ENCODE data around the gene USP20. TPM values are rescaled to one million over a fixed set of nuclear protein-coding genes. Genes with fewer than 3 reads are reported as not detected.

Gene USP20
- total RNA-seq, 6 experiments from 2014 or later, result 24.1 to 35.4 (median 26.2) TPM

DNA sequence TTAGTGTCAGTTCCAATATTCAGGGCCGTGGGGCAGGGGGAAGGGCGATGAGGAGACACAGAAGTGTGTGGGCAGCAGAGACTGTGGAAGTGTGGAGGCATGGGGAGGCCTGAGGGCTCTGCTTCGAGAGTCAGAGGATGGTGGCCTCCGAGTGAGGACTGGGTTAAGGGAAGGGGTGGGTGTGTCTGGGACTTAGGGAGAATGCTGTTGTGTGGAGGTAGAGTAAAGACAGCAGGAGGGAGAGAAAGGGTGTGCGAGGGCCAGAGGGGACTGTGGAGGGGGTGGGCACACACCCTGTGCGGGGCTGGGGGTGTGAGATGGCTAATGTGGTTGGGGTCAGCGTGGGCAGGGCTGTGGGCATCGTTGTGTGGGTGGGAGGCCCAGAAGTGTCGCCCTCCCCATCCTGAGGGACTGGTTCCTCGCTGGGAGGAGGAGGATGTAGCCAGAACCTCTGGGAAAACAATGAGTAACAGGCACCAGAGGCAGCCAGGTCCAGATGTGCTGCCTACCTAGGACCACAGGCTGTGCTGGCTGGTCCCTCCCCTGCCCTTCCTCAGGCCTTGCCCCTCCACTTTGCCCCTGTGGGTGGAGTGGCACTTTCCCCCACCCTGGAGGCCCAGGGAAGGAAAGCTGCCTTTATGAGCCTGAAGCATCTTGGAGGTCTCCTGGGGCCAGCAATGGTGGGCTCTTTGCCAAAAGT is 4.2 kb downstream of the USP20 start:
- no peak for DNase-seq
- Mint-ChIP-seq H3K36me3 (ENCODE audit: low read depth) (peaks cover 5% of the 10 kb centered on the region), H3K27ac (peak overlapping the region; percentile 92), H3K9me3 (no peaks in the 10 kb centered on the region), H3K27me3 (ENCODE audit: insufficient read depth) (peaks cover 2% of the 10 kb centered on the region; the same call in 1 of the 2 replicates), H3K4me1 (ENCODE audit: low read depth) (peaks cover 40% of the 10 kb centered on the region), H3K4me3 (peak overlapping the region; percentile 74)
- TF ChIP-seq, protein P1, sequence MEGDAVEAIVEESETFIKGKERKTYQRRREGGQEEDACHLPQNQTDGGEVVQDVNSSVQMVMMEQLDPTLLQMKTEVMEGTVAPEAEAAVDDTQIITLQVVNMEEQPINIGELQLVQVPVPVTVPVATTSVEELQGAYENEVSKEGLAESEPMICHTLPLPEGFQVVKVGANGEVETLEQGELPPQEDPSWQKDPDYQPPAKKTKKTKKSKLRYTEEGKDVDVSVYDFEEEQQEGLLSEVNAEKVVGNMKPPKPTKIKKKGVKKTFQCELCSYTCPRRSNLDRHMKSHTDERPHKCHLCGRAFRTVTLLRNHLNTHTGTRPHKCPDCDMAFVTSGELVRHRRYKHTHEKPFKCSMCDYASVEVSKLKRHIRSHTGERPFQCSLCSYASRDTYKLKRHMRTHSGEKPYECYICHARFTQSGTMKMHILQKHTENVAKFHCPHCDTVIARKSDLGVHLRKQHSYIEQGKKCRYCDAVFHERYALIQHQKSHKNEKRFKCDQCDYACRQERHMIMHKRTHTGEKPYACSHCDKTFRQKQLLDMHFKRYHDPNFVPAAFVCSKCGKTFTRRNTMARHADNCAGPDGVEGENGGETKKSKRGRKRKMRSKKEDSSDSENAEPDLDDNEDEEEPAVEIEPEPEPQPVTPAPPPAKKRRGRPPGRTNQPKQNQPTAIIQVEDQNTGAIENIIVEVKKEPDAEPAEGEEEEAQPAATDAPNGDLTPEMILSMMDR (IDR thresholded peaks at IDR 0.05), result no peak

DNA sequence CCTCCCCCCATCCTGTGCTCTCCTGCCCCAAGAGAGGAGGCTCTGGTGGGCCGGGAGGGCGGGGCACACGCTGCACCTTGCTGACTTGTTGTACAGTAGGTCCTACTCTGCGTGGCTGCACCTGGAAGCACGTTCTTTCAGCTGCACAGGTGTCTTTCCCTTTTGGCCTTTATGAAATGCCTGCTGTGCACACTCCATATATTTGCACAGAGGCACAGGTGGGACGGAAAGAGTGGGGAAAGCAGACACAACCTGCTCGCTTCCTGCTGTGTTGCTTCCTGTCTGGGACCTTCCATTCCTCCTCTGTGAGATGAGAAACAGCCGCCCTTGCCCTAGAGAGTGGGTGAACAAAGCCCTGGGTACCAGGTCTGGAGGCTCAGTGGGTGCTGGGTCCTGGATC is 4.8 kb downstream of the USP20 start:
- Mint-ChIP-seq H3K9me3 (no peaks in the 10 kb centered on the region), H3K36me3 (ENCODE audit: low read depth) (peaks cover 2% of the 10 kb centered on the region), H3K4me3 (no peak overlapping the region), H3K4me1 (ENCODE audit: low read depth) (peaks cover 40% of the 10 kb centered on the region), H3K27me3 (ENCODE audit: insufficient read depth) (peaks cover 2% of the 10 kb centered on the region; the same call in 1 of the 2 replicates), H3K27ac (no peak overlapping the region)
- TF ChIP-seq, protein P1 (IDR thresholded peaks at IDR 0.05), result no peak
- no peak for DNase-seq

DNA sequence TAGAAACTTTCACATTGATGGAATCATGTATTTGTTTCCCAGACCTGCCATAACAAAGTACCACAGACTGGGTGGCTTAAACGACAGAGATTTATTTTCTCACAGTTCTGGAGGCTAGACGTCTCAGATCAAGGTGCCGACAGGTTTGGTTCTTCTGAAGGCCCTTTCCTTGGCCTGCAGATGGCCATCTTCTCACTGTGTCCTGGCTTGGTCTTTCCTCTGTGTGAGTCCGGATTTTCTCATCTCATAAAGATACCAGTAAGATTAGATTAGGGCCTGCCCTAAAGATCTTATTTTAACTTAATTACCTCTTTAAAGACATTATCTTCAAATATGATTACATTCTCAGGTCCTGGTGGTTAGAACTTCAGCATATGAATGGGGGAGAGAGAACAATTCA is 5.8 kb downstream of the USP20 start:
- no peaks in the 10 kb centered on the region for H3K9me3 Mint-ChIP-seq
- no peaks in the 10 kb centered on the region for H3K27me3 Mint-ChIP-seq (ENCODE audit: insufficient read depth)
- H3K36me3 Mint-ChIP-seq (ENCODE audit: low read depth), result no peaks in the 10 kb centered on the region
- H3K4me1 Mint-ChIP-seq (ENCODE audit: low read depth), result peaks cover 37% of the 10 kb centered on the region
- H3K4me3 Mint-ChIP-seq, result no peak overlapping the region
- DNase-seq, result no peak
- TF ChIP-seq, protein P1 (IDR thresholded peaks at IDR 0.05), result no peak
- no peak overlapping the region for H3K27ac Mint-ChIP-seq

DNA sequence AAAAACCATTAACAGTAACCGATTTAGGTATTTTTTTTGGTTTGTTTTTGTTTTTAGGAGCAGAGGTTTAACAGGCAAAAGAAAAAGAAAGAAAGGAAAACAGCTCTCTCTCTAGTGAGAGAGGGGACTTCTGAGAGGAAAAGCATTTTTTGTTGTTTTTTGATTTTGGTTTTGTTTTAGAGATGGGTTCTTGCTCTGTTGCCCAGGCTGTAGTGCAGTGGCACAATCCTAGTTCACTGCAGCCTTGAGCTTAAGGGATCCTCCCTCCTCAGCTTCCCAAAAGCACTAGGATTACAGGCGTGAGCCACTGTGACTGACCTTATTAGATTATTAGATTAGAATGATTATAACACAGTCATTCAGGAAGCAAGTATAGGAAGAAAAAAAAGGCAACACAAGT is 10.1 kb downstream of the USP20 start:
- Mint-ChIP-seq H3K9me3 (no peaks in the 10 kb centered on the region), H3K36me3 (ENCODE audit: low read depth) (0 out of 2 replicates have a peak, but pooled peaks cover 7% of the 10 kb centered on the region), H3K27ac (no peak overlapping the region), H3K4me3 (no peak overlapping the region), H3K27me3 (ENCODE audit: insufficient read depth) (no peaks in the 10 kb centered on the region), H3K4me1 (ENCODE audit: low read depth) (no peaks in the 10 kb centered on the region)
- TF ChIP-seq, protein P1 (IDR thresholded peaks at IDR 0.05), result no peak
- DNase-seq, result no peak

DNA sequence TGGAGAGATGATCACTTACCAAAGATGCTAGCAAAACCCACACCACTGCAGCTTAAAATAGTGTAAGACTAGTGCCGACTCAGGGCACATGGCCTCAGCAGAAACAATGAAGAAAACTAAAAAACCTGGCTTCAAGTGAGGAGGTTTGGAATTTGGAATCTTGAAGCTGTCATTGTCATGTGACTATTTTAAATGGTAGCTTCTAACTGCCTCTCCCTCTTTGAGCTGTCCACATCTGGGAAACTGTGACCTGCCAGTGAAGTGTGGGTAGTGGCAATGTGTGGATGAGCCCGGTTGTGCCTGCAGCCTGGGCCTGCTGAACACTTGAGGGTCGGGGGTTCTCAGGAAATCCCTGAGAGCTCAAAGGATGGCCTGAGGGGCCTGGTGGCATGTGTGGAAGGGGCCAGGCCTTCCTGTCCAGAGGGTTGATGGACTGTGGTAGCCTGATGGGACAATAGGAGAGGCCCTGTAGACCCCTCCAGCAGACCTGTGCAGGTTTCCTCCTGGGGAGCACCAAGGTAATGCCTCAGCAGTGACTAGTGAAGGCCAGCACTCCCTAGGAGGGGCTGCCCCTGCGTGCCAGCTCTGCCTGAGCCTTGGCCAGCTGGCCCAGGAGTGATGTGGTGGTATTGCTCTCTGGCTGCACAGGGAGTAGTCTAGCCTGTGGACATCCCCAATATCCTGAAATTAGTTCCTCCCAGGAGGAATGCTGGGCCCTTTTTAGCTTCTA is 13.6 kb downstream of the USP20 start:
- no peaks in the 10 kb centered on the region for H3K4me1 Mint-ChIP-seq (ENCODE audit: low read depth)
- TF ChIP-seq, protein P1 (IDR thresholded peaks at IDR 0.05), result no peak
- H3K36me3 Mint-ChIP-seq (ENCODE audit: low read depth), result peaks cover 18% of the 10 kb centered on the region
- no peak overlapping the region for H3K27ac Mint-ChIP-seq
- no peak overlapping the region for H3K4me3 Mint-ChIP-seq
- no peaks in the 10 kb centered on the region for H3K9me3 Mint-ChIP-seq
- no peaks in the 10 kb centered on the region for H3K27me3 Mint-ChIP-seq (ENCODE audit: insufficient read depth)
- no peak for DNase-seq

Data from HFFc6 (cell line).